OCI-LY3 (cell line): Measurements from ENCODE around the gene CD247.

Experiments
- EZH2phosphoT487 ChIP-seq: fragments of 200-600 bp; shearing (Covaris generic); IDR thresholded peaks from 2 replicates; pipeline ENCODE4 v1.6.1; 2018; ENCODE audit warnings: antibody characterized with exemption, mixed run types, low read depth
- TF ChIP-seq, protein P1 (sequence below): fragments of 200-600, 300-600 bp; sonication (generic); IDR thresholded peaks from 2 replicates; pipeline ENCODE4 v1.5.1; 2014; ENCODE audit warnings: antibody characterized with exemption, low read length, low read depth

DNA sequence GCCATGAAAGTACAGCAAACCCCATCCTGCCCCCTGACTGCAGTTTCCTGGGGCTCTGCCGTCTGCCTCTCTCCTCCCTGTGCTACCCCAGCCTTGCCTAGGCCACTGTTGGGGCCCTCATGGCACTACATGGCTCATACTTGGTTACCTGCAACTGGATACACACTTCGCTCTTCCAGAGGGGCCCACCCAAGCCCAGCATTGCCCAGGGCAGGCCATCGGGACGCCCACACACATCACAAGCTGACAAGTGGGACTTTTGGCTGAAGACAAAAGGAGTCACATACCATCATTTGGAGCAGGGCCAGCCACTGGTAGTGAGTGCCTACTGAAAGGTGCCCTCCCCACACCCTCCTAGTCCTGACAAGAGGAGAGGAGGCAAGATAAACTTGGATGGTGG is 82.8 kb downstream of the CD247 start:
- TF ChIP-seq, protein P1, sequence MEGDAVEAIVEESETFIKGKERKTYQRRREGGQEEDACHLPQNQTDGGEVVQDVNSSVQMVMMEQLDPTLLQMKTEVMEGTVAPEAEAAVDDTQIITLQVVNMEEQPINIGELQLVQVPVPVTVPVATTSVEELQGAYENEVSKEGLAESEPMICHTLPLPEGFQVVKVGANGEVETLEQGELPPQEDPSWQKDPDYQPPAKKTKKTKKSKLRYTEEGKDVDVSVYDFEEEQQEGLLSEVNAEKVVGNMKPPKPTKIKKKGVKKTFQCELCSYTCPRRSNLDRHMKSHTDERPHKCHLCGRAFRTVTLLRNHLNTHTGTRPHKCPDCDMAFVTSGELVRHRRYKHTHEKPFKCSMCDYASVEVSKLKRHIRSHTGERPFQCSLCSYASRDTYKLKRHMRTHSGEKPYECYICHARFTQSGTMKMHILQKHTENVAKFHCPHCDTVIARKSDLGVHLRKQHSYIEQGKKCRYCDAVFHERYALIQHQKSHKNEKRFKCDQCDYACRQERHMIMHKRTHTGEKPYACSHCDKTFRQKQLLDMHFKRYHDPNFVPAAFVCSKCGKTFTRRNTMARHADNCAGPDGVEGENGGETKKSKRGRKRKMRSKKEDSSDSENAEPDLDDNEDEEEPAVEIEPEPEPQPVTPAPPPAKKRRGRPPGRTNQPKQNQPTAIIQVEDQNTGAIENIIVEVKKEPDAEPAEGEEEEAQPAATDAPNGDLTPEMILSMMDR: no peak
- TF ChIP-seq EZH2phosphoT487: no peak
